COR-L47 (cell line): ENCODE measurements around the gene USP17L30.
"Not testable (repeated sequence)": the region's sequence is repeated elsewhere in the genome, so short reads cannot be mapped to it uniquely, and the experiment has no call there.

Source experiments
- DNase-seq: peaks from one replicate; lab custom pipeline; 2025; lab: John Stamatoyannopoulos, UW

USP17L30 gene

GRCh38 chr4:9362829-9363228 is at the start of gene USP17L30:
TSS of gene USP17L30 (plus strand) at chr4:9363129. CDS start at chr4:9363129, 0 bp downstream.
- DNase-seq = not testable (repeated sequence)

GRCh38 chr4:9324191-9324590 is 38.7 kb upstream of the USP17L30 start:
- DNase-seq = not testable (repeated sequence)

- DNase-seq = not testable (repeated sequence)
These were observed 38.1 kb upstream of the USP17L30 start, which contains the start of gene USP17L24 for GRCh38 chr4:9324865-9325264. TSS of gene USP17L24 (plus strand) at chr4:9325165. CDS start at chr4:9325165, 0 bp downstream.

- not testable (repeated sequence) for DNase-seq
These were observed 33.3 kb upstream of the USP17L30 start, which contains the start of gene USP17L25 for GRCh38 chr4:9329611-9330010. TSS of gene USP17L25 (plus strand) at chr4:9329911. CDS start at chr4:9329911, 0 bp downstream.

GRCh38 chr4:9334358-9334757 is 28.6 kb upstream of the USP17L30 start, which contains the start of gene USP17L26:
TSS of gene USP17L26 (plus strand) at chr4:9334658. CDS start at chr4:9334658, 0 bp downstream.
- not testable (repeated sequence) for DNase-seq

GRCh38 chr4:9339103-9339502 is 23.8 kb upstream of the USP17L30 start, which contains the start of gene USP17L5:
TSS of gene USP17L5 (plus strand) at chr4:9339403. CDS start at chr4:9339403, 0 bp downstream.
- DNase-seq = not testable (repeated sequence)

GRCh38 chr4:9343848-9344247 is 19.1 kb upstream of the USP17L30 start, which contains the start of gene USP17L27:
TSS of gene USP17L27 (plus strand) at chr4:9344148. CDS start at chr4:9344148, 0 bp downstream.
- DNase-seq = not testable (repeated sequence)

- DNase-seq = not testable (repeated sequence)
These were observed 14.3 kb upstream of the USP17L30 start, which contains the start of gene USP17L28 for GRCh38 chr4:9348593-9348992. TSS of gene USP17L28 (plus strand) at chr4:9348893. CDS start at chr4:9348893, 0 bp downstream.

- not testable (repeated sequence) for DNase-seq
These were observed 12.1 kb upstream of the USP17L30 start for GRCh38 chr4:9350866-9351265.

- DNase-seq = not testable (repeated sequence)
These were observed 9.6 kb upstream of the USP17L30 start, which contains the start of gene USP17L29 for GRCh38 chr4:9353338-9353737. TSS of gene USP17L29 (plus strand) at chr4:9353638. CDS start at chr4:9353638, 0 bp downstream.

- DNase-seq = not testable (repeated sequence)
These were observed 17.0 kb downstream of the USP17L30 start for GRCh38 chr4:9379881-9380280.

GRCh38 chr4:9381012-9381534 is 18.1 kb downstream of the USP17L30 start:
- DNase-seq = not testable (repeated sequence)

GRCh38 chr4:9384126-9384525 is 21.2 kb downstream of the USP17L30 start:
- DNase-seq = no peak

- not testable (repeated sequence) for DNase-seq
These were observed 26.1 kb downstream of the USP17L30 start for GRCh38 chr4:9389001-9389400.

- not testable (repeated sequence) for DNase-seq
These were observed 42.8 kb downstream of the USP17L30 start for GRCh38 chr4:9405774-9406173.

- DNase-seq = not testable (repeated sequence)
These were observed 43.6 kb downstream of the USP17L30 start for GRCh38 chr4:9406491-9406890.

- no peak for DNase-seq
These were observed 46.9 kb downstream of the USP17L30 start for GRCh38 chr4:9409793-9410192.
